DND-41 (cell line): ENCODE measurements around the gene MACROD2.

Experiments used
- ATAC-seq: fragments of 200-7000 bp; cut with Tn5 transposase; 3 replicates; pipeline ENCODE4 v1.9.1; 2021; ENCODE audit warnings: low read depth; ENCODE audit not compliant: insufficient read depth
- DNase-seq: peaks from one replicate; pipeline ENCODE4 v3.0.0-alpha.2; 2020
- H2AFZ ChIP-seq: 2 replicates; pipeline ENCODE4 v1.6.0; 2012; ENCODE audit warnings: low read depth, low read length
- H3K27ac ChIP-seq: 2 replicates; pipeline ENCODE4 v1.5.1; 2012; ENCODE audit warnings: low read length, inconsistent platforms
- H3K27me3 ChIP-seq: fragments of 200-600 bp; sonication (generic); 2 replicates; pipeline ENCODE4 v1.6.0; 2012; ENCODE audit warnings: low read length, mild to moderate bottlenecking, inconsistent platforms; ENCODE audit not compliant: insufficient read depth, poor library complexity
- H3K36me3 ChIP-seq: 2 replicates; pipeline ENCODE4 v1.5.1; 2012; ENCODE audit warnings: low read length, inconsistent platforms; ENCODE audit not compliant: insufficient read depth
- H3K4me1 ChIP-seq: 2 replicates; pipeline ENCODE4 v1.5.1; 2012; ENCODE audit warnings: mild to moderate bottlenecking, low read length; ENCODE audit not compliant: insufficient read depth
- H3K4me2 ChIP-seq: 2 replicates; pipeline ENCODE4 v1.6.0; 2012; ENCODE audit warnings: mild to moderate bottlenecking, moderate library complexity, low read length, inconsistent platforms; ENCODE audit not compliant: insufficient read depth
- H3K4me3 ChIP-seq, 2 experiments: fragments of 200-600 bp in 1 of 2; shearing (Covaris generic) in 1 of 2; 2 replicates each; pipeline ENCODE4 v1.5.1; 2012 to 2016; ENCODE audit warnings: inconsistent platforms in 2 of 2, low read length in 2 of 2, mild to moderate bottlenecking in 2 of 2, low read depth in 1 of 2, moderate library complexity in 1 of 2
- H3K79me2 ChIP-seq: 2 replicates; pipeline ENCODE4 v1.6.0; 2012; ENCODE audit warnings: low read length, inconsistent platforms; ENCODE audit not compliant: insufficient read depth
- H3K9ac ChIP-seq: 2 replicates; pipeline ENCODE4 v1.6.0; 2012; ENCODE audit warnings: low read depth, mild to moderate bottlenecking, inconsistent platforms, low read length, moderate library complexity
- H3K9me3 ChIP-seq: 2 replicates; pipeline ENCODE4 v1.5.1; 2012; ENCODE audit warnings: low read length, moderate library complexity, mild to moderate bottlenecking, inconsistent platforms; ENCODE audit not compliant: insufficient read depth, severe bottlenecking
- H4K20me1 ChIP-seq: 2 replicates; pipeline ENCODE4 v1.6.0; 2012; ENCODE audit warnings: low read length; ENCODE audit not compliant: insufficient read depth
- CTCF ChIP-seq: IDR thresholded peaks from 2 replicates; pipeline ENCODE4 v1.5.1; 2012; ENCODE audit warnings: borderline replicate concordance, low read length, moderate library complexity, mild to moderate bottlenecking; ENCODE audit not compliant: poor library complexity, severe bottlenecking; ENCODE audit errors: extremely low read depth
- EZH2 ChIP-seq: IDR thresholded peaks from 3 replicates; pipeline ENCODE4 v1.6.1; 2012; ENCODE audit warnings: borderline replicate concordance, low read depth, mild to moderate bottlenecking, moderate library complexity, low read length, inconsistent platforms; ENCODE audit not compliant: severe bottlenecking

The MACROD2 gene

GRCh38 chr20:15818651-15819071, 1823.3 kb downstream of the MACROD2 start:
- no peak for TF ChIP-seq CTCF
- TF ChIP-seq EZH2: no peak
- no peak for DNase-seq
- H3K4me2 ChIP-seq: no peak overlapping the region
- no peaks in the 10 kb centered on the region for H3K4me1 ChIP-seq
- no peak overlapping the region for H2AFZ ChIP-seq
- no peaks in the 10 kb centered on the region for H3K9me3 ChIP-seq
- H3K27ac ChIP-seq: no peak overlapping the region
- H3K27me3 ChIP-seq: no peaks in the 10 kb centered on the region
- no peaks in the 10 kb centered on the region for H4K20me1 ChIP-seq
- no peak for ATAC-seq
- no peak overlapping the region for H3K4me3 ChIP-seq
- H3K79me2 ChIP-seq: no peaks in the 10 kb centered on the region
- H3K9ac ChIP-seq: no peak overlapping the region
- no peaks in the 10 kb centered on the region for H3K36me3 ChIP-seq

DNA sequence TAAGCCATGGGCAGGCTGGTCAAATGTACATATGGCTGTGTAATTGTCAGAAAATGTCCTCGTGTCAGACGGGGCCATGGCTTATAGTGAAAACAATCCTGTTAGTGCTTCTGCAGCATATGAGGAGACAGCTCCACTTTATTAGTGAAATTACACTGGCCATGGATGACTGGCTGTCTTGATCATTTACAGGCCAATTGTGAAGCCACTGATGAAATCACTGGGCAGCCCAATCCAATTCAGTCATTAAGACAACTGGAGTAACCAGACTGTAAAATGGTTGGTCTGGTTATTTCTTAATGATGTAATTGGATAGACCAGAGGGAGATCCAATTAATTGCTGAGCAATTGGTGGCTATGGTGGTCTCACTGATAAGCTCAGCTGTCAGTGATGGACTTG, 1828.4 kb downstream of the MACROD2 start:
- H3K4me2 ChIP-seq: no peak overlapping the region
- no peak overlapping the region for H2AFZ ChIP-seq
- H3K36me3 ChIP-seq: no peaks in the 10 kb centered on the region
- no peak overlapping the region for H3K9ac ChIP-seq
- H3K27ac ChIP-seq: no peak overlapping the region
- no peaks in the 10 kb centered on the region for H4K20me1 ChIP-seq
- no peaks in the 10 kb centered on the region for H3K79me2 ChIP-seq
- no peaks in the 10 kb centered on the region for H3K27me3 ChIP-seq
- H3K4me3 ChIP-seq: no peak overlapping the region
- DNase-seq: no peak
- no peaks in the 10 kb centered on the region for H3K9me3 ChIP-seq
- H3K4me1 ChIP-seq: no peaks in the 10 kb centered on the region
- ATAC-seq: no peak
- TF ChIP-seq CTCF (no peak), EZH2 (no peak)

GRCh38 chr20:15827628-15828027, 1832.3 kb downstream of the MACROD2 start:
- Histone ChIP-seq H2AFZ (no peak overlapping the region), H3K4me2 (no peak overlapping the region), H4K20me1 (no peaks in the 10 kb centered on the region), H3K36me3 (no peaks in the 10 kb centered on the region), H3K79me2 (no peaks in the 10 kb centered on the region), H3K9me3 (no peaks in the 10 kb centered on the region), H3K9ac (no peak overlapping the region), H3K27ac (no peak overlapping the region), H3K4me1 (no peaks in the 10 kb centered on the region), H3K27me3 (no peaks in the 10 kb centered on the region), H3K4me3 (no peak overlapping the region)
- TF ChIP-seq EZH2: no peak
- no peak for TF ChIP-seq CTCF
- ATAC-seq (no peak), DNase-seq (no peak)

- no peaks in the 10 kb centered on the region for H3K4me1 ChIP-seq
These were observed 1835.9 kb downstream of the MACROD2 start for GRCh38 chr20:15831201-15831600.

More at GRCh38 chr20:15831201-15831600, 1835.9 kb downstream of the MACROD2 start:
- Histone ChIP-seq H3K79me2 (no peaks in the 10 kb centered on the region), H3K27ac (no peak overlapping the region), H3K4me2 (no peak overlapping the region), H3K9ac (no peak overlapping the region), H3K9me3 (no peaks in the 10 kb centered on the region), H2AFZ (no peak overlapping the region), H3K36me3 (no peaks in the 10 kb centered on the region), H4K20me1 (no peaks in the 10 kb centered on the region), H3K4me3 (no peak overlapping the region), H3K27me3 (no peaks in the 10 kb centered on the region)
- no peak for TF ChIP-seq CTCF
- DNase-seq (no peak), ATAC-seq (no peak)
